K562 (cell line): ENCODE measurements around the gene NADSYN1. TPM values are rescaled to one million over a fixed set of nuclear protein-coding genes. Genes with fewer than 3 reads are reported as not detected.

ENCODE experiments used
- ATAC-seq: fragments of 200-7000 bp; cut with Tn5 transposase; 3 replicates; pipeline ENCODE4 v1.9.1; 2020; ENCODE audit warnings: moderate library complexity
- BruUV-seq: library from RNA; stranded (reverse); fragments of 400-500 nt; replicated peaks from 2 replicates; lab custom pipeline; 2021; lab: Mats Ljungman, UMichigan
- CTCF ChIA-PET: fragments of 300-600 bp; formaldehyde crosslinking; extraction: SDS; loops from one replicate; lab custom pipeline; 2021; ENCODE audit warnings: low intra/inter-chr PET ratio; lab: Yijun Ruan, JAX
- POLR2A ChIA-PET: fragments of 300-600, 350-650 bp; sonication (Branson Sonifier 250); formaldehyde crosslinking; extraction: SDS; loops from one replicate; lab custom pipeline; 2021; ENCODE audit warnings: antibody characterized with exemption, inconsistent platforms; lab: Yijun Ruan, JAX
- DNase-seq, 4 experiments: peaks; one replicate each; pipeline versions ENCODE4 v3.0.0 to v3.0.0-alpha.2; 2011 to 2018; ENCODE audit warnings: low spot score in 3 of 4, mixed read lengths in 3 of 4; ENCODE audit errors: extremely low read depth in 1 of 4
- FAIRE-seq: peaks from 2 replicates; lab custom pipeline; 2011; peaks lifted over from hg19 to GRCh38; lab: Jason Lieb, UNC
- H2AFZ ChIP-seq: 2 replicates; pipeline ENCODE4 v1.6.0; 2011; ENCODE audit warnings: low read depth, low read length, control low read depth, inconsistent platforms
- H3K27ac ChIP-seq: fragments of 200-600 bp; 3 replicates; pipeline ENCODE4 v1.8.0; 2011; ENCODE audit warnings: low read depth, mild to moderate bottlenecking, control low read depth, inconsistent platforms, low read length, moderate library complexity, mixed read lengths; ENCODE audit errors: extremely low read depth
- H3K27me3 ChIP-seq, 2 experiments: fragments of 300-600 bp in 1 of 2; 2 replicates in 1 of 2; 3 replicates in 1 of 2; pipeline versions ENCODE4 v1.6.0 to v1.8.0; 2011; ENCODE audit warnings: inconsistent platforms in 2 of 2, low read length in 2 of 2, mild to moderate bottlenecking in 1 of 2, mixed read lengths in 1 of 2, moderate library complexity in 1 of 2; ENCODE audit not compliant: control insufficient read depth in 2 of 2, insufficient read depth in 2 of 2
- H3K36me3 ChIP-seq: fragments of 300-600 bp; 3 replicates; pipeline ENCODE4 v1.8.0; 2011; ENCODE audit warnings: mild to moderate bottlenecking, low read length, inconsistent platforms; ENCODE audit not compliant: control insufficient read depth, insufficient read depth
- H3K4me1 ChIP-seq, 2 experiments: fragments of 200-600 bp in 1 of 2; replicated peaks in 1 of 2; 2 replicates in 1 of 2; 3 replicates in 1 of 2; pipeline versions ENCODE4 v1.5.1 to v1.8.0; 2011; ENCODE audit warnings: inconsistent platforms in 2 of 2, low read length in 2 of 2, mild to moderate bottlenecking in 1 of 2, mixed read lengths in 1 of 2, moderate library complexity in 1 of 2; ENCODE audit not compliant: control insufficient read depth in 2 of 2, insufficient read depth in 2 of 2
- H3K4me2 ChIP-seq: 2 replicates; pipeline ENCODE4 v1.6.1; 2011; ENCODE audit warnings: low read length, control low read depth, inconsistent platforms, mixed read lengths; ENCODE audit not compliant: insufficient read depth
- H3K4me3 ChIP-seq: fragments of 200-600 bp; sonication (generic), shearing (Covaris generic); 2 replicates; pipeline ENCODE4 v1.5.1; 2016; ENCODE audit warnings: control low read depth, inconsistent platforms
- H3K79me2 ChIP-seq: fragments of 200-600 bp; 3 replicates; pipeline ENCODE4 v1.8.0; 2011; ENCODE audit warnings: low read length, inconsistent platforms; ENCODE audit not compliant: control insufficient read depth, insufficient read depth
- H3K9ac ChIP-seq, 2 experiments: 2 replicates each; pipeline versions ENCODE4 v1.6.0 to v1.6.1; 2011; ENCODE audit warnings: low read depth in 2 of 2, low read length in 2 of 2, control low read depth in 1 of 2, inconsistent platforms in 1 of 2, mild to moderate bottlenecking in 1 of 2, mixed read lengths in 1 of 2; ENCODE audit not compliant: insufficient read depth in 1 of 2
- H3K9me1 ChIP-seq: one replicate; pipeline ENCODE4 v1.6.0; 2011; ENCODE audit warnings: inconsistent platforms, mild to moderate bottlenecking, low read length, moderate library complexity; ENCODE audit not compliant: control insufficient read depth, insufficient read depth
- H3K9me3 ChIP-seq: replicated peaks from 2 replicates; pipeline ENCODE4 v1.5.1; 2011; ENCODE audit warnings: low read depth, low read length, inconsistent platforms; ENCODE audit not compliant: control insufficient read depth, insufficient read depth
- H4K20me1 ChIP-seq: replicated peaks from 2 replicates; pipeline ENCODE4 v1.6.1; 2011; ENCODE audit warnings: low read length, inconsistent platforms, mixed read lengths; ENCODE audit not compliant: control insufficient read depth, insufficient read depth
- ARID1B ChIP-seq: fragments of 450-650 bp; IDR thresholded peaks from 2 replicates; pipeline ENCODE4 v1.6.1; 2016; ENCODE audit warnings: antibody characterized with exemption, mild to moderate bottlenecking, inconsistent platforms
- FOXM1 ChIP-seq, 2 experiments: fragments of 450-650 bp in 1 of 2; sonication (generic) in 1 of 2; formaldehyde crosslinking in 1 of 2; IDR thresholded peaks; 2 replicates each; pipeline versions ENCODE4 v1.6.1 to v1.9.0; 2017 to 2022; ENCODE audit warnings: low read depth in 2 of 2, mild to moderate bottlenecking in 2 of 2, missing genetic modification reagents in 1 of 2, moderate library complexity in 1 of 2
- HOXB6 ChIP-seq: fragments of 250-450 bp; sonication (Bioruptor Pico); IDR thresholded peaks from 2 replicates; pipeline ENCODE4 v1.5.1; 2022; ENCODE audit warnings: mild to moderate bottlenecking, borderline replicate concordance
- MCM7 ChIP-seq, 2 experiments: fragments of 450-650 bp; IDR thresholded peaks; 2 replicates each; pipeline ENCODE4 v1.6.1; 2016 to 2018
- NFIX ChIP-seq: fragments of 250-450 bp; sonication (Bioruptor Pico); IDR thresholded peaks from 2 replicates; pipeline ENCODE4 v1.4.0; 2020; ENCODE audit warnings: low read depth, mild to moderate bottlenecking, moderate library complexity
- NR2C2 ChIP-seq, 2 experiments: fragments of 200-800 bp in 1 of 2; sonication (Bioruptor generic) in 1 of 2; sonication (generic) in 1 of 2; formaldehyde crosslinking in 1 of 2; IDR thresholded peaks; 2 replicates each; pipeline versions ENCODE4 v1.6.1 to v1.8.0; 2016 to 2022; ENCODE audit warnings: mild to moderate bottlenecking in 1 of 2, missing compliant biosample characterization in 1 of 2, missing genetic modification characterization in 1 of 2, missing genetic modification reagents in 1 of 2
- PHF8 ChIP-seq: fragments of 200-600 bp; sonication (generic); IDR thresholded peaks from 2 replicates; pipeline ENCODE4 v1.6.1; 2012; ENCODE audit warnings: mixed run types, mild to moderate bottlenecking, inconsistent platforms, low read length, moderate library complexity, borderline replicate concordance
- PRDM10 ChIP-seq: fragments of 450-650 bp; IDR thresholded peaks from 2 replicates; pipeline ENCODE4 v1.6.1; 2018; ENCODE audit not compliant: partially characterized antibody
- PURB ChIP-seq: sonication (generic); formaldehyde crosslinking; IDR thresholded peaks from 2 replicates; pipeline ENCODE4 v1.9.0; 2021; ENCODE audit warnings: low read depth, mild to moderate bottlenecking, missing genetic modification reagents
- RBM39 ChIP-seq: fragments of 200-400 bp; formaldehyde crosslinking; optimal IDR thresholded peaks from 2 replicates; pipeline ENCODE3; 2018; ENCODE audit warnings: low read depth, low read length
- SAFB ChIP-seq: fragments of 200-400 bp; formaldehyde crosslinking; IDR thresholded peaks from 2 replicates; pipeline ENCODE4 v1.6.1; 2017; ENCODE audit warnings: low read depth, low read length, borderline replicate concordance
- SPI1 ChIP-seq: IDR thresholded peaks from 2 replicates; pipeline ENCODE4 v1.6.1; 2011; ENCODE audit warnings: low read depth, low read length, control low read depth, borderline replicate concordance
- SRF ChIP-seq, 2 experiments: fragments of 250-450, 450-650 bp in 1 of 2; sonication (Bioruptor Pico) in 1 of 2; sonication (generic) in 1 of 2; formaldehyde crosslinking; IDR thresholded peaks; 2 replicates each; pipeline versions ENCODE4 v1.5.0 to v1.5.1; 2020 to 2022; ENCODE audit warnings: mild to moderate bottlenecking in 1 of 2, missing genetic modification reagents in 1 of 2
- TARDBP ChIP-seq: fragments of 450-650 bp; IDR thresholded peaks from 2 replicates; pipeline ENCODE4 v1.6.1; 2016
- TEAD2 ChIP-seq: fragments of 450-650 bp; IDR thresholded peaks from 2 replicates; pipeline ENCODE4 v1.6.1; 2016; ENCODE audit warnings: missing genetic modification characterization, control low read depth, missing compliant biosample characterization
- ZBTB17 ChIP-seq: fragments of 450-650 bp; formaldehyde crosslinking; IDR thresholded peaks from 2 replicates; pipeline ENCODE4 v1.4.0; 2020; ENCODE audit warnings: mild to moderate bottlenecking
- ZNF695 ChIP-seq: fragments of 450-650 bp; formaldehyde crosslinking; IDR thresholded peaks from 2 replicates; pipeline ENCODE4 v1.4.0; 2020; ENCODE audit warnings: mild to moderate bottlenecking, moderate library complexity
- ZNF76 ChIP-seq: fragments of 250-450 bp; sonication (Bioruptor Pico); IDR thresholded peaks from 2 replicates; pipeline ENCODE4 v1.4.0; 2020; ENCODE audit warnings: mild to moderate bottlenecking, moderate library complexity, borderline replicate concordance
- WGBS: fragments of 100-300 bp; shearing (Covaris generic); methylation state at CpG from one replicate; pipeline ENCODE4 v1.1.6; 2016; ENCODE audit warnings: low coverage, mixed read lengths; ENCODE audit not compliant: insufficient coverage; ENCODE audit errors: missing lambda C conversion rate; 5-methylcytosine and 5-hydroxymethylcytosine counted together
- in situ Hi-C: fragments of 300-500 bp; cut with MboI; formaldehyde crosslinking; loops from 4 replicates; pipeline ENCODE4 v1.15.0; 2018; ENCODE audit warnings: inconsistent platforms, mixed read lengths
- intact Hi-C: fragments of 100-400 bp; cut with micrococcal nuclease; formaldehyde crosslinking; loops from 2 replicates; pipeline ENCODE4 v1.14.2; 2022
- polyA plus RNA-seq, 8 experiments: library from polyadenylated mRNA; depleted of rRNA in 4 of 8; stranded (reverse) in 5 of 8; unstranded in 3 of 8; fragments of >200 nt; fragmentation: Nextera tagmentation in 2 of 8; fragmentation: Illumina TruSeq in 1 of 8; extraction: Ambion mirVana in 2 of 8; extraction: Trizol in 1 of 8; gene quantifications; 2 replicates each; pipeline versions ENCODE4 v1.2.1 to v1.2.3, GENCODE V29; 2011 to 2014; ENCODE audit warnings: inconsistent platforms in 1 of 8, missing spikeins in 1 of 8
- total RNA-seq, 7 experiments: library from RNA; depleted of rRNA in 6 of 7; stranded (reverse); fragments of >200 nt in 6 of 7; fragmentation: Illumina TruSeq in 2 of 7; extraction: Trizol in 2 of 7; gene quantifications; 2 replicates each; pipeline versions ENCODE4 v1.2.1 to v1.2.3, GENCODE V29; 2011 to 2021; ENCODE audit warnings: low replicate concordance in 1 of 7

NADSYN1 gene
- total and polyA plus RNA-seq, 9 of the 15 experiments (the other 6 are each of a cell fraction or from before 2014, with no cell fraction given): 12.7 to 57.3 (median 42.1) TPM

DNA sequence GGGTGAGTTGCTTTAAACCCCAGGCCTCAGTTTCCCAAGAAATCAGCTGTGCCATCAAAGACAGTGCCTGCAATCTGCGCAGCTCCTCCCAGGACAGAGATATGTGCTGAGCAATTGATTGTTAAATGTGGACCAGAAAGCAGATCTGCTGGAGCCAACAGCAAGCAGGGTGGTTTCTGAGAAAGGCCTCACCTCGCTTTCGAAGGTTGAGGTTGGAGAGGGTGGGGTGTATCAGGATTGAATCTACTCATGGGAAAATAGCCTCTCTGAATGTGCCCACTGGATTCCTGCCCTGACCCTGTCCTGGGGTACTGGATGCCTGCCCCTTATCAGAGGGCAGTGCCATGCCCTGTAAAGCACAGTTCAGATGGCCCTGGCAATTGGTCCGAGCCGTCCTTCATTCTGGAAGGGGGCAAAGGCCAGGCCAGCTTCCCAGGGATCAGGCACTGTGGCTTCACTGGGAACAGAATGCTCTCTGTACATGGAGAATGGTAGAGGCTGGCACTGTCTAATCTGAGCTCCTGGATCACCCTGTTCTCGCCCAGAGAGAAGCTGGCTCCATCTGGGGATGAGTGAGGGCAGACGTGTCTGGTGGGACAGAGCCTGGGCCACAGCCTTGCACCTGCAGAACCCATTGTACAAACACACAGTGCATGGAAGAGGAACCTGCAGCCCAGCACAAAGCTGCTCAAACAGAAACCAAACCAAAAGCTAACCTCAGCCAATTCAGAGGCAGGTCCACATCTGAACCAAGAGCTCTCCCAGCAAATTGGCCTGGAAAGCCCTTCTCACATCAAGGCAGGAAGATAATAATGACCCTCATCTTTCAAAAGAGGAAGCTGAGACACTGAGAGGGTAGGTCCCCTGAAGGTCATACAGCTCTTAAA lies 20.0 kb upstream of the NADSYN1 start:
- no TSS peak for BruUV-seq
- in situ Hi-C loops (no loop called here), intact Hi-C loops (no loop called here)
- Histone ChIP-seq H3K9me1 (peaks cover 5% of the 10 kb centered on the region), H3K9me3 (no peaks in the 10 kb centered on the region), H3K4me2 (no peak overlapping the region), H2AFZ (no peak overlapping the region), H3K9ac (0 out of 4 replicates have a peak overlapping the region, but pooled peaks of 1 of the 2 experiments have one; percentile 13), H3K79me2 (no peaks in the 10 kb centered on the region), H4K20me1 (peaks cover 34% of the 10 kb centered on the region), H3K27ac (peak overlapping the region; percentile 18; the same call in 1 of the 3 replicates), H3K27me3 (peaks cover 6 to 21% of the 10 kb centered on the region in 2 experiments), H3K36me3 (peaks cover 39% of the 10 kb centered on the region; the same call in 2 of the 3 replicates), H3K4me1 (peaks cover 9 to 15% of the 10 kb centered on the region in 2 experiments; a peak in 3 of 5 replicates), H3K4me3 (no peak overlapping the region)
- no peak for DNase-seq
- ATAC-seq: peak; percentile 31
- WGBS: 63% methylated on average over 7 of the region's 7 CpGs
- no peak for FAIRE-seq
- ChIA-PET CTCF (no interaction called here), POLR2A (interaction anchor here (0.6 to 1.3 kb wide), 6 partner anchors 8 to 203 kb away, joined by 3 to 12 read pairs (median 9); partner anchors contain the start of gene DHCR7)
- TF ChIP-seq PRDM10: no peak
- TF ChIP-seq PHF8: no peak
- no peak for TF ChIP-seq NFIX (CRISPR knock-in tag)
- no peak for TF ChIP-seq ARID1B
- no peak for TF ChIP-seq FOXM1 (IDR thresholded peaks at IDR 0.05; ENCODE audit: low read depth)
- TF ChIP-seq FOXM1 (CRISPR knock-in tag; IDR thresholded peaks at IDR 0.05; ENCODE audit: low read depth): no peak
- TF ChIP-seq TEAD2: no peak
- TF ChIP-seq SAFB: no peak
- TF ChIP-seq ZNF695 (CRISPR knock-in tag): no peak
- TF ChIP-seq PURB (CRISPR knock-in tag): no peak
- TF ChIP-seq HOXB6 (CRISPR knock-in tag): no peak
- TF ChIP-seq ZBTB17 (CRISPR knock-in tag): no peak
- TF ChIP-seq SRF (CRISPR knock-in tag; IDR thresholded peaks at IDR 0.05): no peak
- TF ChIP-seq ZNF76: no peak
- no peak for TF ChIP-seq RBM39
- TF ChIP-seq MCM7 (IDR thresholded peaks at IDR 0.05): no peak
- no peak for TF ChIP-seq TARDBP
- TF ChIP-seq SPI1: peak; percentile 39; the same call in 1 of the 2 replicates
- TF ChIP-seq NR2C2 (CRISPR knock-in tag; IDR thresholded peaks at IDR 0.05): 0 out of 2 replicates have a peak, but pooled peaks have one; percentile 17
- TF ChIP-seq NR2C2 (tag; IDR thresholded peaks at IDR 0.05): no peak
